Thymus (tissue), 11 donors: Measurements from ENCODE around the gene FECH. TPM values are rescaled to one million over a fixed set of nuclear protein-coding genes. Genes with fewer than 3 reads are reported as not detected.
A peak's percentile ranks its signal among the peaks of the same experiment; 100 is the strongest.
"Not testable (repeated sequence)": the region's sequence is repeated elsewhere in the genome, so short reads cannot be mapped to it uniquely, and the experiment has no call there.

Experiments used
- DNase-seq, 9 donors: peaks; one replicate each; pipeline ENCODE4 v3.0.0-alpha.2; 2013; ENCODE audit warnings: low spot score in 9 of 9, low read depth in 6 of 9, missing footprints in 1 of 9
- H3K27ac ChIP-seq, 2 donors: one replicate each; pipeline ENCODE4 v1.5.1; 2013; ENCODE audit warnings: control low read depth in 1 of 2, low read depth in 1 of 2, low read length in 1 of 2, mild to moderate bottlenecking in 1 of 2, moderate library complexity in 1 of 2
- H3K27me3 ChIP-seq, 2 donors: one replicate each; pipeline ENCODE4 v1.5.1; 2013; ENCODE audit warnings: low read length in 1 of 2; ENCODE audit not compliant: control insufficient read depth in 2 of 2, insufficient read depth in 1 of 2
- H3K36me3 ChIP-seq, 2 donors: one replicate each; pipeline ENCODE4 v1.5.1; 2013; ENCODE audit warnings: low read length in 1 of 2, mild to moderate bottlenecking in 1 of 2, moderate library complexity in 1 of 2; ENCODE audit not compliant: control insufficient read depth in 2 of 2, insufficient read depth in 2 of 2
- H3K4me1 ChIP-seq, 2 donors: one replicate each; pipeline ENCODE4 v1.5.1; 2013; ENCODE audit warnings: low read length in 2 of 2; ENCODE audit not compliant: control insufficient read depth in 2 of 2, insufficient read depth in 2 of 2
- H3K4me3 ChIP-seq, 2 donors: one replicate each; pipeline ENCODE4 v1.5.1; 2013; ENCODE audit warnings: low read length in 2 of 2, control low read depth in 1 of 2, mild to moderate bottlenecking in 1 of 2
- H3K9me3 ChIP-seq, 2 donors: one replicate each; pipeline ENCODE4 v1.5.1; 2013; ENCODE audit warnings: low read length in 1 of 2, mild to moderate bottlenecking in 1 of 2; ENCODE audit not compliant: control insufficient read depth in 2 of 2, insufficient read depth in 1 of 2
- WGBS: extraction: QIAGEN DNeasy Blood & Tissue Kit; methylation state at CpG from one replicate; pipeline ENCODE4 v1.1.7; 2013; 5-methylcytosine and 5-hydroxymethylcytosine counted together
- polyA plus RNA-seq: library from polyadenylated mRNA; stranded (reverse); fragments of 200-250 nt; gene quantifications from one replicate; pipeline ENCODE4 v1.2.3, GENCODE V29; 2013
- total RNA-seq: library from RNA; stranded (reverse); fragments of 120-200 nt; gene quantifications from one replicate; pipeline ENCODE4 v1.2.4, GENCODE V29; 2013
- donor health status: healthy.

The FECH gene
- total and polyA plus RNA-seq, 2 donors = 11.1 to 33.1 TPM

DNA sequence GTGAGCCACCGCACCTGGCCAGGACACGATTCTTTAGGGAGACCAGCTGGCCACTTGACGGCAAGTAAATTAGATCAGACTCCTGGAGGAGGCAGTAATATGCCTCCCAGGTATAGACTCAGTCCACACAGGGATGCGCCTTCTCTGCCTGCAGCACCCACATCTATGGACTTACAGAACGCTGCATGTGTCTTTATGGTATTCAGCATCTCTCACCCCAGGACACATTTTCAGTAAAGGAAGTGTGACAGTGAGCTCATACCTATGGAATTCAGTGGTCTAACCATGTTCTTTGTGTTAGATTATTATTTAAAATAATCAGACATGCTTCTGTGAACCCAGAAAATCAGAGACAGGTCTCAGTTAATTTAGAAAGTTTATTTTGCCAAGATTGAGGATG, 41.0 kb upstream of the FECH start:
- Histone ChIP-seq H3K27me3 (no peaks in the 10 kb centered on the region), H3K4me1 (peaks cover 2 to 8% of the 10 kb centered on the region in 2 donors), H3K4me3 (no peak overlapping the region), H3K27ac (no peak overlapping the region), H3K36me3 (no peaks in the 10 kb centered on the region), H3K9me3 (no peaks in the 10 kb centered on the region)
- no peak for DNase-seq
- 96% methylated on average over 5 of the region's 5 CpGs for WGBS

DNA sequence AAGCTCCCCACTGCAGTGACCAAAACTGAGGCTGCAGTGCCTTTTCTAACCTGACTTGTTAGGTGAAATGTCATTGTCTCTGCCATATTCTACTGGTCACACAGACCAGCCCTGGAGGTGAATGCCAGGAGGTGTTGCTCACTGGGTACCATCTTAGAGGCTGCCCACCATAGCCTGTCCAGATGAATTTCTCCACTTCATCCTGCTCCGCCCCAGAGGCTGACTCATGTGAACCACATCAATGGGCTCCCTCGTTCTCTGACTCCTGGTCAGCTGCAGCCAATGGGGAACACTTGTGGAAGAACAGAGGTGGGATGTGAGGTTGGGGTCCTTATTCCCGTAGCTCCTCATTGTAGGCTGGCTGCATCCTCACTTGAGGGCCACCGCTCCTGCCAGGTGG, 38.5 kb upstream of the FECH start:
- H3K4me3 ChIP-seq = no peak overlapping the region
- DNase-seq = no peak
- 92% methylated on average over 4 of the region's 4 CpGs for WGBS

DNA sequence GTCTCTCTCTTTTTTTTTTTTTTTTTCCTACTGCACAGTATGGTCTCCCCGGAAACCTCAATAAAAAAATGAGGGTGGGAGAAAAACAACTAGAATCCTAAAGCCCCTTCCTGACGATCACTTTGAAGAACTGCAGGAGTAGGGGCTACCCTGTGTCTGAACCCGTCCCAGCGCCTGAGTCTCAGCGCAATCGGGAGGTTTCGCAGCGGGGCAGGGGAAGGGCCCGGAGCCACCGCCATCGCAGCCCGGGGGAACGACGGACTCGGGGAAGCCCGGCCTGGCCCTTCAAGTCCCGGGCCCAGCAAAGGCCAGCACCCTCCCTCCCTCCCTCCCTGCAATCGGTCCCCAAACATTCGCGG, 34.7 kb upstream of the FECH start:
- peak in 5 of 9 donors; percentile 3 to 54 (median 30) for DNase-seq
- Histone ChIP-seq H3K4me3 (peak overlapping the region; percentile 61 to 86), H3K27ac (peak overlapping the region; percentile 87 to 100), H3K36me3 (peaks cover 9 to 13% of the 10 kb centered on the region in 2 donors), H3K4me1 (peaks cover 3 to 9% of the 10 kb centered on the region in 2 donors), H3K27me3 (no peaks in the 10 kb centered on the region), H3K9me3 (no peaks in the 10 kb centered on the region)
- WGBS = under 1% methylated on average over 20 of the region's 20 CpGs

More for the DNA sequence above, 38.5 kb upstream of the FECH start:
- peaks cover 8% of the 10 kb centered on the region in 2 donors for H3K4me1 ChIP-seq
- no peaks in the 10 kb centered on the region for H3K36me3 ChIP-seq
- no peaks in the 10 kb centered on the region for H3K9me3 ChIP-seq
- H3K27me3 ChIP-seq = no peaks in the 10 kb centered on the region
- H3K27ac ChIP-seq = no peak overlapping the region

DNA sequence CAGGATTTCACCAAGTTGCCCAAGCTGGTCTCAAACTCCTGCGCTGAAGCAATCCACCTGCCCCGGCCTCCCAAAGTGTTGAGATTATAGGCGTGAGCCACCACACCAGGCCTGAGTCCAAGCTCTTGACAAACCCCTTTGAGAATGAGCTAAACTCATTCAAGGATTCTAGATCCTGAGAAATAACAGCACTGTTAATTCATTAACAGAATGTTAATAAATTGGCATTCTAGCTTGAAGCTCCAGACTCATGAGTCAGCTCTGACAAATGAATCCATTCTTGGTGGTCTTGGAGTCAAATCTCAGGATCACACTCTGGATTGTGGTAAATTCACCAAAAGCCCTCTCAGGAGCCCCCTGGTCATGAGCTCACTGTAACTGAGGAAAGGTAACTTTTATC, 33.4 kb upstream of the FECH start:
- H3K36me3 ChIP-seq = peaks cover 9 to 23% of the 10 kb centered on the region in 2 donors
- H3K4me3 ChIP-seq = no peak overlapping the region
- no peaks in the 10 kb centered on the region for H3K27me3 ChIP-seq
- 99% methylated on average over 3 of the region's 3 CpGs for WGBS
- H3K4me1 ChIP-seq = peaks cover 3 to 9% of the 10 kb centered on the region in 2 donors
- no peak for DNase-seq
- H3K9me3 ChIP-seq = no peaks in the 10 kb centered on the region
- no peak overlapping the region for H3K27ac ChIP-seq

DNA sequence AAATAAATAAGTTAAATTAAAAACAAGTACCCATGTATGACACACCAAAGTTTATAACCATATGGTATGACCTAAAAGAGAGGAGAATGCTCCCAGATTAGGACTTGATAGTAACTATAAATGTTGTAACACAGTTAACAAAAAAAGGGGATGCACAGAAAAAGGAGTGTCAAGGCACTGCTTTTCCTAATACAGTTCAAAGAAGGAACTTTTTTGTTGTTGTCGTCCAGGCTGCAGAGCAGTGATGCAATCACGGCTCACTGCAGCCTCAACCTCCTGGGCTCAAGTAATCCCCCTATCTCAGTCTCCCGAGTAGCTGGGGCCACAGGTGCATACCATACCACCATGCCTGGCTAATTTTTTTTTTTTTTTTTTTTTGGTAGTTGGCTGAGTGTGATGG, 32.4 kb upstream of the FECH start:
- no peak overlapping the region for H3K4me3 ChIP-seq
- no peaks in the 10 kb centered on the region for H3K9me3 ChIP-seq
- H3K27me3 ChIP-seq = no peaks in the 10 kb centered on the region
- H3K27ac ChIP-seq = no peak overlapping the region
- WGBS = 95% methylated on average over 3 of the region's 3 CpGs
- H3K4me1 ChIP-seq = peaks cover 3 to 9% of the 10 kb centered on the region in 2 donors
- DNase-seq = no peak
- peaks cover 14 to 33% of the 10 kb centered on the region in 2 donors for H3K36me3 ChIP-seq

DNA sequence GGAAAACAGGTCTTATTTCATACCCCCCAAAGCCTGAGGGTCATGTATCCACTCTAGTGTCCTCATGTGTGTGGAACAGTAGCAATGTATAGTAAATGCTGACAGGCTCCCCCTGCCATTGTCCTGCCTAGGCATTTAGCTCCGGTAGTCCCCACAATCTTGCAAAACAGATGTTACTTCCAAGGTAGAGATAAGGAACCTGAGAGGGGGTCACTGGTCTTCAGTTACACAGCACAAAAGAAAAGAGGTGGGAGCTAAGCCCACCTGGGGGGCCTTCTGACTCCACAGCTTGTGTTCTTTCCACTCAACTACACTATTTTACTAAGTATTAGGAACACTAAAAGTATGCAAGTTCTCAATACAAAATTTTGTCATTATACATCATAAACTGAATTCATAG, 17.4 kb upstream of the FECH start:
- no peak overlapping the region for H3K4me3 ChIP-seq
- H3K9me3 ChIP-seq = no peaks in the 10 kb centered on the region
- no peak for DNase-seq
- no peak overlapping the region for H3K27ac ChIP-seq
- H3K36me3 ChIP-seq = peaks cover 61 to 73% of the 10 kb centered on the region in 2 donors
- H3K27me3 ChIP-seq = no peaks in the 10 kb centered on the region
- no peaks in the 10 kb centered on the region for H3K4me1 ChIP-seq
- 96% methylated on average over 1 of the region's 1 CpG for WGBS

DNA sequence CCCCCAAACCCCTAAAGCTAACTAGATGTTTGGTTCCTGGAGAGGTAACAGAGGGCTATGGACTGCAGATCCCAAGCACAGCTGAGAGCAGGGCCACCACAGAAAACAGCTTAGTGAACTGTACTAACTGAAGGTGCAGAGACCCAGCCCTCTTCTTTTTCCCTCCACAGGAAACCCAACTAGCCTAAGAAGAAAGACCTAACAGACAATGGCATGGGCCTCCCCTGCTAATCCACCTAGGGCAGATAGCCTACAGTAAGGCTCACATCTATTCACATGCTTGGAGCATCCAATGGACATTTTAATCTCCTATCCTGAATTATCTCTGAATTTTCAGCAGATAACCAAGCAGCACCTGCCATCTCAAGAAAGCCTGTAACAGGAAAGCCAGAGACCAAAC, 8.8 kb upstream of the FECH start:
- Histone ChIP-seq H3K27me3 (no peaks in the 10 kb centered on the region), H3K36me3 (peaks cover 10 to 20% of the 10 kb centered on the region in 2 donors), H3K9me3 (no peaks in the 10 kb centered on the region), H3K27ac (peak overlapping the region in 1 of 2 donors; percentile 56), H3K4me1 (peaks cover 6 to 11% of the 10 kb centered on the region in 2 donors), H3K4me3 (no peak overlapping the region)
- peak in 1 of 9 donors; percentile 17 for DNase-seq

DNA sequence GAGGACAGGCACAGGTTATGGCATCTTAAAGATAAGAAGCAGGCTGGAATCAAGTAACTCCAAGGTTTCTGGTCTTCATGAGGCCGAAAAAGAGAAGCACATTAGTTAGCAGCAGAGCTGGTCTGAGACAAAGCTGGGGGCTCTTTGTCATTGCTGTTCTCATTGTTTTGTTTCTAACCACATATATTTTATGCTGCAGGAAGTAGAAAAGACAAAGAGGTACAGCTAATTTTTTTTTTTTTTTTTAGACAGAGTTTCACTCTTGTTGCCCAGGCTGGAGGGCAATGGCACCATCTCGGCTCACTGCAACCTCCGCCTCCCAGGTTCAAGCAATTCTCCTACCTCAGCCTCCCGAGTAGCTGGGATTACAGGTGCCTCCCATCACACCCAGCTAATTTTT, 6.2 kb upstream of the FECH start:
- H3K27me3 ChIP-seq, H3K4me3 ChIP-seq, H3K9me3 ChIP-seq: not testable (repeated sequence)
- Histone ChIP-seq H3K4me1 (peaks cover 6 to 11% of the 10 kb centered on the region in 2 donors), H3K36me3 (peaks cover 5 to 12% of the 10 kb centered on the region in 2 donors), H3K27ac (peak overlapping the region; percentile 52 to 63)
- peak in 1 of 9 donors; percentile 47 for DNase-seq
- WGBS = 79% methylated on average over 4 of the region's 4 CpGs

DNA sequence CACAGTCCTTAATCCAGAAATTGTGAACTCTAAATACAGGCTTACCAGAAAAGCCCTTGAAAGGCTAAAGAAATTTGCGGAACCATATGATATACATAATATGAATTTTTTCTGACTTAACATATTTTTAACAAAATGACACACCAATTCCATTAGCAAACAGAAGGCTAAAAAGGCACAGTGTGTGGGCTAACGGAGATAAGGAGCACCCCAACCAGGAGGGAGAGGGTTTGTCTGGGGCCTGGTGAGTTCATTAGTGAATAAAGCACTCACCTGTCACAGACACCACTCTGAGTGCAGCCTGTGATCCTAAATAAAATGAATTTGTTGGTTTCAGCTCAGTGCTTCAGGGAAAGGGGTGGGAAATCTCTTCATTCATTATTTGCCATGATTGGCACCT, 2.7 kb upstream of the FECH start:
- Histone ChIP-seq H3K4me3 (no peak overlapping the region), H3K36me3 (peaks cover 0 to 12% of the 10 kb centered on the region in 2 donors), H3K27ac (no peak overlapping the region), H3K27me3 (no peaks in the 10 kb centered on the region), H3K4me1 (peaks cover 13 to 21% of the 10 kb centered on the region in 2 donors), H3K9me3 (no peaks in the 10 kb centered on the region)
- DNase-seq = no peak
- 98% methylated on average over 2 of the region's 2 CpGs for WGBS
